Cardiac fibroblast (primary cell): ENCODE measurements around the gene EDA2R.

Experiments
- DNase-seq, 2 donors: peaks; one replicate each; pipeline versions ENCODE4 v3.0.0 to v3.0.0-alpha.2; 2010; ENCODE audit warnings: low read depth in 2 of 2
- H3K4me3 ChIP-seq, 2 donors: replicated peaks in 1 of 2; 1 replicate in 1 of 2; 2 replicates in 1 of 2; pipeline ENCODE4 v1.5.1; 2011; ENCODE audit warnings: low read depth in 2 of 2, low read length in 2 of 2, mild to moderate bottlenecking in 2 of 2, moderate library complexity in 1 of 2
- TF ChIP-seq, protein P1 (sequence below): IDR thresholded peaks from one replicate; pipeline ENCODE4 v1.5.1; 2011; ENCODE audit warnings: low read depth, mild to moderate bottlenecking, low read length, inconsistent platforms

EDA2R gene

DNA sequence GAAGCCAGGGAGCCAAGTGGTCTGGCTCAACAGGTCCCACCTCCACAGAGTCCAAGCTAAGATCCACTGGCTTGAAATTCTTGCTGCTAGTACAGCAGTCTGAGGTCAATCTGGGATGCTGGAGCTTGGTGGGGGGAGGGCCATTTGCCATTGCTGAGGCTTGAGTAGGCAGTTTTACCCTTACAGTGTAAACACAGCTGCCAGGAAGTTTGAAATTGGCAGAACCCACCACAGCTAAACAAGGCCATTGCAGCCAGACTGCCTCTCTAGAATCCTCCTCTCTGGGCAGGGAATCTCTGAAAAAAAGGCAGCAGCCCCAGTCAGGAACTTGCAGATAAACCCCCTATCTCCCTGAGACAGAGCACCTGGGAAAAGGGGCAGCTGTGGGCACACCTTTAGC lies 84.9 kb downstream of the EDA2R start:
- TF ChIP-seq, protein P1, sequence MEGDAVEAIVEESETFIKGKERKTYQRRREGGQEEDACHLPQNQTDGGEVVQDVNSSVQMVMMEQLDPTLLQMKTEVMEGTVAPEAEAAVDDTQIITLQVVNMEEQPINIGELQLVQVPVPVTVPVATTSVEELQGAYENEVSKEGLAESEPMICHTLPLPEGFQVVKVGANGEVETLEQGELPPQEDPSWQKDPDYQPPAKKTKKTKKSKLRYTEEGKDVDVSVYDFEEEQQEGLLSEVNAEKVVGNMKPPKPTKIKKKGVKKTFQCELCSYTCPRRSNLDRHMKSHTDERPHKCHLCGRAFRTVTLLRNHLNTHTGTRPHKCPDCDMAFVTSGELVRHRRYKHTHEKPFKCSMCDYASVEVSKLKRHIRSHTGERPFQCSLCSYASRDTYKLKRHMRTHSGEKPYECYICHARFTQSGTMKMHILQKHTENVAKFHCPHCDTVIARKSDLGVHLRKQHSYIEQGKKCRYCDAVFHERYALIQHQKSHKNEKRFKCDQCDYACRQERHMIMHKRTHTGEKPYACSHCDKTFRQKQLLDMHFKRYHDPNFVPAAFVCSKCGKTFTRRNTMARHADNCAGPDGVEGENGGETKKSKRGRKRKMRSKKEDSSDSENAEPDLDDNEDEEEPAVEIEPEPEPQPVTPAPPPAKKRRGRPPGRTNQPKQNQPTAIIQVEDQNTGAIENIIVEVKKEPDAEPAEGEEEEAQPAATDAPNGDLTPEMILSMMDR: no peak
- DNase-seq: no peak
- H3K4me3 ChIP-seq: no peak overlapping the region

DNA sequence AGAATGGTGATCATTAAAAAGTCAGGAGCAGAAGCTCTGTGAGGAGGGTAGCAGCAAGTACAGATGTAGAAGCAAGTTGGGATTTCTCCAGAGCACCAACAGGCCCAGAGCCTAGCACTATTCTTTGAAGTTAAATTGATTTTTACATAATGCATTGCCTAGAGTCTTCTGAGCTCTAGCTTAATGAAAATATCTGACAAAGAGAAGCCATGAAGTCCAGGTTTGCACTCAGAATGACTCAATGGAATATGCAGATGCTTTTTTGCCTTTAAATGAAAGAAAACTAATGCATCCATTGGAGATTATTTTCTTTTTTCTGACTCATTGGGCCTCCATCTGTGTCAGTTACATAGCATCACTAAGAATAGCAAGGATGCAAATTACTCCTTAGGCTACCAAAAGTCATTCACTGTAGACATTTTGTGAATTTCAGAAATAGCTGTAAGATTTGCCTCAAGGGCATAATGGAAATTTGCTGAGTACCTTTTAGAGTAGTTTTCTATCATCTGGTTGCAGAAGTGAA lies 91.0 kb downstream of the EDA2R start:
- TF ChIP-seq, protein P1: no peak

More for the DNA sequence above, 91.0 kb downstream of the EDA2R start:
- no peak for DNase-seq
- H3K4me3 ChIP-seq: no peak overlapping the region
